NCI-H128 (cell line): ENCODE measurements around the gene ADGRG6.
"Not testable (repeated sequence)": the region's sequence is repeated elsewhere in the genome, so short reads cannot be mapped to it uniquely, and the experiment has no call there.

Source experiments
- DNase-seq: peaks from one replicate; lab custom pipeline; 2025; ENCODE audit not compliant: unreplicated experiment; lab: John Stamatoyannopoulos, UW

Gene ADGRG6

GRCh38 chr6:142343938-142344337, 42.1 kb downstream of the ADGRG6 start:
- DNase-seq: no peak

GRCh38 chr6:142345261-142345660, 43.5 kb downstream of the ADGRG6 start:
- DNase-seq: no peak

- DNase-seq: not testable (repeated sequence)
Measured at GRCh38 chr6:142346166-142346565, 44.4 kb downstream of the ADGRG6 start.

- no peak for DNase-seq
Measured at GRCh38 chr6:142349215-142349823, 47.5 kb downstream of the ADGRG6 start.

- no peak for DNase-seq
Measured at GRCh38 chr6:142350309-142350708, 48.5 kb downstream of the ADGRG6 start.

GRCh38 chr6:142353690-142354089, 51.9 kb downstream of the ADGRG6 start:
- no peak for DNase-seq

GRCh38 chr6:142354650-142355049, 52.8 kb downstream of the ADGRG6 start:
- DNase-seq: no peak

GRCh38 chr6:142355520-142356174, 53.8 kb downstream of the ADGRG6 start:
- DNase-seq: no peak

GRCh38 chr6:142356201-142356883, 54.5 kb downstream of the ADGRG6 start:
- no peak for DNase-seq

GRCh38 chr6:142356884-142357225, 55.0 kb downstream of the ADGRG6 start:
- DNase-seq: no peak

GRCh38 chr6:142357879-142358278, 56.1 kb downstream of the ADGRG6 start:
- no peak for DNase-seq

GRCh38 chr6:142359271-142359960, 57.6 kb downstream of the ADGRG6 start:
- no peak for DNase-seq

GRCh38 chr6:142361345-142361744, 59.5 kb downstream of the ADGRG6 start:
- no peak for DNase-seq

- no peak for DNase-seq
Measured at GRCh38 chr6:142361779-142362750, 60.3 kb downstream of the ADGRG6 start.

- no peak for DNase-seq
Measured at GRCh38 chr6:142367061-142367460, 65.3 kb downstream of the ADGRG6 start.

- no peak for DNase-seq
Measured at GRCh38 chr6:142367501-142368018, 65.8 kb downstream of the ADGRG6 start.

GRCh38 chr6:142369266-142369665, 67.5 kb downstream of the ADGRG6 start:
- no peak for DNase-seq

- DNase-seq: no peak
Measured at GRCh38 chr6:142372348-142372747, 70.5 kb downstream of the ADGRG6 start.

- DNase-seq: no peak
Measured at GRCh38 chr6:142373268-142374090, 71.7 kb downstream of the ADGRG6 start.
